Loucy (cell line): ENCODE data around the gene RPP21.

Experiments used
- H2AFZ ChIP-seq: fragments of 200-600 bp; sonication (generic); 2 replicates; pipeline ENCODE4 v1.6.0; 2016; ENCODE audit warnings: antibody characterized with exemption, mild to moderate bottlenecking, low read length, moderate library complexity
- H3F3A ChIP-seq: fragments of 200-600 bp; 2 replicates; pipeline ENCODE4 v1.6.0; 2016; ENCODE audit warnings: antibody characterized with exemption, low read depth, mild to moderate bottlenecking
- H3K27me3 ChIP-seq: fragments of 200-600 bp; sonication (generic); 2 replicates; pipeline ENCODE4 v1.6.1; 2014; ENCODE audit warnings: low read length, mild to moderate bottlenecking; ENCODE audit not compliant: insufficient read depth, poor library complexity, severe bottlenecking
- H3K36me3 ChIP-seq: fragments of 200-600 bp; sonication (generic); 2 replicates; pipeline ENCODE4 v1.6.1; 2016; ENCODE audit warnings: low read length; ENCODE audit not compliant: insufficient read depth
- H3K4me1 ChIP-seq: fragments of 200-600 bp; sonication (generic); 2 replicates; pipeline ENCODE4 v1.5.1; 2014; ENCODE audit warnings: low read length, mild to moderate bottlenecking; ENCODE audit not compliant: insufficient read depth, poor library complexity, severe bottlenecking
- H3K4me2 ChIP-seq: fragments of 200-600 bp; sonication (generic); 2 replicates; pipeline ENCODE4 v1.6.0; 2014; ENCODE audit warnings: antibody characterized with exemption, low read length, low read depth, mild to moderate bottlenecking; ENCODE audit not compliant: poor library complexity, severe bottlenecking
- H3K4me3 ChIP-seq: fragments of 200-600 bp; sonication (generic); 2 replicates; pipeline ENCODE4 v1.5.1; 2014; ENCODE audit warnings: low read length, mild to moderate bottlenecking, mixed read lengths; ENCODE audit not compliant: poor library complexity, severe bottlenecking
- H3K79me2 ChIP-seq: fragments of 200-600 bp; sonication (generic); 2 replicates; pipeline ENCODE4 v1.6.1; 2014; ENCODE audit warnings: low read length; ENCODE audit not compliant: insufficient read depth
- H3K9ac ChIP-seq: fragments of 200-600 bp; sonication (generic); 2 replicates; pipeline ENCODE4 v1.6.0; 2014; ENCODE audit warnings: mild to moderate bottlenecking, low read depth, low read length, moderate library complexity; ENCODE audit not compliant: poor library complexity, severe bottlenecking
- H3K9me2 ChIP-seq: fragments of 200-600 bp; sonication (generic); replicated peaks from 2 replicates; pipeline ENCODE4 v1.6.1; 2016; ENCODE audit warnings: low read depth, low read length, mixed read lengths
- H3K9me3 ChIP-seq: fragments of 200-600 bp; sonication (generic); 2 replicates; pipeline ENCODE4 v1.6.1; 2014; ENCODE audit warnings: mild to moderate bottlenecking, antibody characterized with exemption, low read length, low read depth; ENCODE audit not compliant: insufficient read depth
- H4K20me1 ChIP-seq: fragments of 200-600 bp; sonication (generic); 2 replicates; pipeline ENCODE4 v1.6.0; 2014; ENCODE audit warnings: antibody characterized with exemption, low read length, mild to moderate bottlenecking; ENCODE audit not compliant: insufficient read depth, poor library complexity, severe bottlenecking
- EZH2phosphoT487 ChIP-seq: fragments of 200-600 bp; IDR thresholded peaks from 2 replicates; pipeline ENCODE4 v1.6.1; 2018; ENCODE audit warnings: antibody characterized with exemption, mild to moderate bottlenecking, moderate library complexity, borderline replicate concordance
- TF ChIP-seq, protein P1 (sequence below): fragments of 200-600 bp; sonication (generic); conservative IDR thresholded peaks from 2 replicates; pipeline ENCODE4 v1.5.1; 2014; ENCODE audit warnings: mild to moderate bottlenecking, antibody characterized with exemption, low read length

RPP21 gene

GRCh38 chr6:30340589-30341054 lies 4.3 kb upstream of the RPP21 start:
- H3K4me1 ChIP-seq = peaks cover 5% of the 10 kb centered on the region
- no peaks in the 10 kb centered on the region for H4K20me1 ChIP-seq
- H3K4me3 ChIP-seq = no peak overlapping the region
- H3F3A ChIP-seq = no peaks in the 10 kb centered on the region
- no peak overlapping the region for H3K4me2 ChIP-seq
- no peaks in the 10 kb centered on the region for H3K9me2 ChIP-seq
- no peaks in the 10 kb centered on the region for H3K9me3 ChIP-seq
- H2AFZ ChIP-seq = no peak overlapping the region
- H3K79me2 ChIP-seq = peaks cover 2% of the 10 kb centered on the region
- H3K36me3 ChIP-seq = peaks cover 35% of the 10 kb centered on the region; the same call in 1 of the 2 replicates
- H3K27me3 ChIP-seq = no peaks in the 10 kb centered on the region
- no peak overlapping the region for H3K9ac ChIP-seq
- TF ChIP-seq EZH2phosphoT487 = no peak
- TF ChIP-seq, protein P1, sequence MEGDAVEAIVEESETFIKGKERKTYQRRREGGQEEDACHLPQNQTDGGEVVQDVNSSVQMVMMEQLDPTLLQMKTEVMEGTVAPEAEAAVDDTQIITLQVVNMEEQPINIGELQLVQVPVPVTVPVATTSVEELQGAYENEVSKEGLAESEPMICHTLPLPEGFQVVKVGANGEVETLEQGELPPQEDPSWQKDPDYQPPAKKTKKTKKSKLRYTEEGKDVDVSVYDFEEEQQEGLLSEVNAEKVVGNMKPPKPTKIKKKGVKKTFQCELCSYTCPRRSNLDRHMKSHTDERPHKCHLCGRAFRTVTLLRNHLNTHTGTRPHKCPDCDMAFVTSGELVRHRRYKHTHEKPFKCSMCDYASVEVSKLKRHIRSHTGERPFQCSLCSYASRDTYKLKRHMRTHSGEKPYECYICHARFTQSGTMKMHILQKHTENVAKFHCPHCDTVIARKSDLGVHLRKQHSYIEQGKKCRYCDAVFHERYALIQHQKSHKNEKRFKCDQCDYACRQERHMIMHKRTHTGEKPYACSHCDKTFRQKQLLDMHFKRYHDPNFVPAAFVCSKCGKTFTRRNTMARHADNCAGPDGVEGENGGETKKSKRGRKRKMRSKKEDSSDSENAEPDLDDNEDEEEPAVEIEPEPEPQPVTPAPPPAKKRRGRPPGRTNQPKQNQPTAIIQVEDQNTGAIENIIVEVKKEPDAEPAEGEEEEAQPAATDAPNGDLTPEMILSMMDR = no peak

GRCh38 chr6:30341218-30341617 lies 3.7 kb upstream of the RPP21 start:
- Histone ChIP-seq H3K4me1 (peaks cover 11% of the 10 kb centered on the region), H3K36me3 (peaks cover 29% of the 10 kb centered on the region; the same call in 1 of the 2 replicates), H3K4me2 (no peak overlapping the region), H3F3A (no peaks in the 10 kb centered on the region), H4K20me1 (no peaks in the 10 kb centered on the region), H3K9me2 (no peaks in the 10 kb centered on the region), H3K79me2 (peaks cover 8% of the 10 kb centered on the region), H3K27me3 (no peaks in the 10 kb centered on the region), H3K9ac (no peak overlapping the region), H3K4me3 (no peak overlapping the region), H3K9me3 (no peaks in the 10 kb centered on the region), H2AFZ (no peak overlapping the region)
- TF ChIP-seq, protein P1 = no peak
- TF ChIP-seq EZH2phosphoT487 = no peak

DNA sequence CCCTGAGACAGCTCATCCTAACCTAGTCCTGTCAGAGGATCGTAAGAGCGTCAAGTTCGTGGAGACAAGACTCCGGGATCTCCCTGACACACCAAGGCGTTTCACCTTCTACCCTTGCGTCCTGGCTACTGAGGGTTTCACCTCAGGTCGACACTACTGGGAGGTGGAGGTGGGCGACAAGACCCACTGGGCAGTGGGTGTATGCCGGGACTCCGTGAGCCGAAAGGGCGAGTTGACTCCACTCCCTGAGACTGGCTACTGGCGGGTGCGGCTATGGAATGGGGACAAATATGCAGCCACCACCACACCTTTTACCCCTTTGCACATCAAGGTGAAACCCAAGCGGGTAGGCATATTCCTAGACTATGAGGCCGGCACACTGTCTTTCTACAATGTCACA lies 3.2 kb upstream of the RPP21 start:
- H3K9me3 ChIP-seq = no peaks in the 10 kb centered on the region
- H2AFZ ChIP-seq = no peak overlapping the region
- no peaks in the 10 kb centered on the region for H3K9me2 ChIP-seq
- peaks cover 13% of the 10 kb centered on the region for H3K4me1 ChIP-seq
- no peak for TF ChIP-seq EZH2phosphoT487
- TF ChIP-seq, protein P1 = no peak
- no peak overlapping the region for H3K4me3 ChIP-seq
- H4K20me1 ChIP-seq = no peaks in the 10 kb centered on the region
- H3F3A ChIP-seq = no peaks in the 10 kb centered on the region
- H3K27me3 ChIP-seq = no peaks in the 10 kb centered on the region
- H3K9ac ChIP-seq = no peak overlapping the region
- no peak overlapping the region for H3K4me2 ChIP-seq
- H3K36me3 ChIP-seq = peaks cover 24% of the 10 kb centered on the region; the same call in 1 of the 2 replicates
- H3K79me2 ChIP-seq = peaks cover 12% of the 10 kb centered on the region
